ENCODE data around the gene SLC5A3. TPM values are rescaled to one million over a fixed set of nuclear protein-coding genes. Genes with fewer than 3 reads are reported as not detected.

The SLC5A3 gene
- total RNA-seq, 1 donor from 2014 or later, result 45.4 TPM

GRCh38 chr21:34091032-34091431, 17.7 kb downstream of the SLC5A3 start:
- Mint-ChIP-seq H3K27ac (no peak overlapping the region), H3K36me3 (ENCODE audit: low read depth) (peaks cover 40% of the 10 kb centered on the region), H3K9me3 (no peaks in the 10 kb centered on the region), H3K4me3 (no peak overlapping the region), H3K27me3 (ENCODE audit: insufficient read depth) (no peaks in the 10 kb centered on the region), H3K4me1 (ENCODE audit: low read depth) (peaks cover 38% of the 10 kb centered on the region)
- intact Hi-C loops (cut with micrococcal nuclease), result loop anchor here (5.0 kb wide), 1 partner anchor 36 kb away; no protein-coding TSS in a partner anchor
- no peak for DNase-seq (ENCODE audit: low spot score)

DNA sequence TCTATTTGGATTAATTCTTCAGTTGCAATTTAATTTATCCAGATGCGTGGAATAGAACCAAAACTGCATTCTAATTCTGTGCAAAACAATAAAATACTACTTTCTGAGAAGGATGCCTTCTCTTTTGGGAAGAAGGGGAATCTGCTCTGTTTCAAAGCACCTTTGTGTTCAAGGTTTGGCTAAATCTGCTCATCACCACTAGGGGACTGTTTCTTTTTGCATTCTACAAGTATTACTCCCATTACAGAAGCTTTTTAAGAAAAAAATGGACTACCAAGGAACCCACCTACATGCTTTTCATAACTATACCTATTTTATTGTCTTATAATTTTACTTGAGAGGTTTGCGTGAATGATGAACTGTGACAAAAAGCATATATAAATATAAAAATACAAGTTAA, 18.2 kb downstream of the SLC5A3 start:
- no peaks in the 10 kb centered on the region for H3K27me3 Mint-ChIP-seq (ENCODE audit: insufficient read depth)
- intact Hi-C loops (cut with micrococcal nuclease), result loop anchor here (5.0 kb wide), 1 partner anchor 36 kb away; no protein-coding TSS in a partner anchor
- H3K9me3 Mint-ChIP-seq, result no peaks in the 10 kb centered on the region

DNA sequence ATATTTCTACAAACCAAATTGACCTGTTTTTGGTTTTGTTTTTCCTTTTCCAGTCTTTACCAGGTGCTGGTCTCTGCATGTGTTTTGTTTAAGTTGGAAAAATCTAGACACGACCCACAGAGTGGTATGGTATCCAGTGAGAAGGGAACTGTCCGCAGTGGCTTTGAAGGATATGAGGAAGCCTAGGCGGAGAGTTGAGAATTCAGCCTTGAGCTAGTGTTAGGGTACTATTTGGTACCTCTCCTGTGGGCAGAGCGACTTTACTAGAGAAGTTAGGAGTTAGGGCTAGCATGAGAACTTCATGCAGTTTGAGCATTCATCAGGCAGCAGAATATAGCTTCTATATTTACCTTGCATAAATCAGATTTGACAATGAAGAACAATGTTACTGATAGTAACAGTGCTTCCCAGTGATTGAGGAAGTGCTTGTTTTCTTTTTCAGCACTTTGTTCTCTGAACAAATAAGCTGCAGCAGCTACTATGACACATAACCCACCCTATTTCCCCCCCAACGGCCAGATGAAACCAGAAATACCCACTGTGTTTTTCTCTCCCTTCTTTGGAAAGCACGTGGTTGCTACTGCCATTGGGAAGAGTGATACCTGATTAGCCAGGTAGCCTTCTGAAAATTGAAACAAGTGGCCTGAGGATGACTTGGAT, 19.0 kb downstream of the SLC5A3 start:
- peaks cover 50% of the 10 kb centered on the region for H3K36me3 Mint-ChIP-seq (ENCODE audit: low read depth)
- H3K4me1 Mint-ChIP-seq (ENCODE audit: low read depth), result peaks cover 46% of the 10 kb centered on the region
- intact Hi-C loops (cut with micrococcal nuclease), result loop anchor here (5.0 kb wide), 1 partner anchor 35 kb away; no protein-coding TSS in a partner anchor
- no peaks in the 10 kb centered on the region for H3K9me3 Mint-ChIP-seq
- no peaks in the 10 kb centered on the region for H3K27me3 Mint-ChIP-seq (ENCODE audit: insufficient read depth)
- DNase-seq (ENCODE audit: low spot score), result no peak
- H3K27ac Mint-ChIP-seq, result peak overlapping the region; percentile 43
- no peak overlapping the region for H3K4me3 Mint-ChIP-seq

More for the DNA sequence above, 18.2 kb downstream of the SLC5A3 start:
- no peak for DNase-seq (ENCODE audit: low spot score)
- Mint-ChIP-seq H3K36me3 (ENCODE audit: low read depth) (peaks cover 45% of the 10 kb centered on the region), H3K4me3 (no peak overlapping the region), H3K4me1 (ENCODE audit: low read depth) (peaks cover 39% of the 10 kb centered on the region), H3K27ac (no peak overlapping the region)

GRCh38 chr21:34093083-34093482, 19.7 kb downstream of the SLC5A3 start:
- intact Hi-C loops (cut with micrococcal nuclease), result loop anchor here (5.0 kb wide), 1 partner anchor 34 kb away; no protein-coding TSS in a partner anchor
- no peaks in the 10 kb centered on the region for H3K9me3 Mint-ChIP-seq
- peaks cover 55% of the 10 kb centered on the region for H3K36me3 Mint-ChIP-seq (ENCODE audit: low read depth)
- H3K27me3 Mint-ChIP-seq (ENCODE audit: insufficient read depth), result no peaks in the 10 kb centered on the region
- peaks cover 53% of the 10 kb centered on the region for H3K4me1 Mint-ChIP-seq (ENCODE audit: low read depth)
- no peak overlapping the region for H3K27ac Mint-ChIP-seq
- H3K4me3 Mint-ChIP-seq, result no peak overlapping the region
- DNase-seq (ENCODE audit: low spot score), result no peak

- Mint-ChIP-seq H3K27me3 (ENCODE audit: insufficient read depth) (no peaks in the 10 kb centered on the region), H3K27ac (no peak overlapping the region), H3K9me3 (no peaks in the 10 kb centered on the region), H3K4me1 (ENCODE audit: low read depth) (peaks cover 57% of the 10 kb centered on the region), H3K36me3 (ENCODE audit: low read depth) (peaks cover 67% of the 10 kb centered on the region), H3K4me3 (no peak overlapping the region)
- no peak for DNase-seq (ENCODE audit: low spot score)
- intact Hi-C loops (cut with micrococcal nuclease), result loop anchor here (5.0 kb wide), 1 partner anchor 32 kb away; no protein-coding TSS in a partner anchor
These were observed 21.6 kb downstream of the SLC5A3 start for GRCh38 chr21:34094949-34095348.

GRCh38 chr21:34097442-34097841, 24.1 kb downstream of the SLC5A3 start:
- Mint-ChIP-seq H3K36me3 (ENCODE audit: low read depth) (peaks cover 79% of the 10 kb centered on the region), H3K9me3 (no peaks in the 10 kb centered on the region), H3K27me3 (ENCODE audit: insufficient read depth) (no peaks in the 10 kb centered on the region), H3K4me1 (ENCODE audit: low read depth) (peaks cover 57% of the 10 kb centered on the region), H3K27ac (no peak overlapping the region), H3K4me3 (no peak overlapping the region)
- no peak for DNase-seq (ENCODE audit: low spot score)
- intact Hi-C loops (cut with micrococcal nuclease), result no loop called here

GRCh38 chr21:34100337-34100736, 27.0 kb downstream of the SLC5A3 start:
- Mint-ChIP-seq H3K27ac (no peak overlapping the region), H3K4me1 (ENCODE audit: low read depth) (peaks cover 67% of the 10 kb centered on the region), H3K4me3 (no peak overlapping the region), H3K9me3 (no peaks in the 10 kb centered on the region), H3K27me3 (ENCODE audit: insufficient read depth) (no peaks in the 10 kb centered on the region), H3K36me3 (ENCODE audit: low read depth) (peaks cover 81% of the 10 kb centered on the region)
- intact Hi-C loops (cut with micrococcal nuclease), result no loop called here
- DNase-seq (ENCODE audit: low spot score), result no peak

GRCh38 chr21:34100790-34101189, 27.4 kb downstream of the SLC5A3 start:
- H3K36me3 Mint-ChIP-seq (ENCODE audit: low read depth), result peaks cover 76% of the 10 kb centered on the region
- no peaks in the 10 kb centered on the region for H3K9me3 Mint-ChIP-seq
- intact Hi-C loops (cut with micrococcal nuclease), result no loop called here
- DNase-seq (ENCODE audit: low spot score), result no peak
- H3K27me3 Mint-ChIP-seq (ENCODE audit: insufficient read depth), result no peaks in the 10 kb centered on the region
- H3K4me1 Mint-ChIP-seq (ENCODE audit: low read depth), result peaks cover 71% of the 10 kb centered on the region
- H3K27ac Mint-ChIP-seq, result peak overlapping the region; percentile 18
- H3K4me3 Mint-ChIP-seq, result no peak overlapping the region

- peaks cover 71% of the 10 kb centered on the region for H3K4me1 Mint-ChIP-seq (ENCODE audit: low read depth)
- no peaks in the 10 kb centered on the region for H3K9me3 Mint-ChIP-seq
- intact Hi-C loops (cut with micrococcal nuclease), result no loop called here
- no peak overlapping the region for H3K4me3 Mint-ChIP-seq
- DNase-seq (ENCODE audit: low spot score), result no peak
- H3K27me3 Mint-ChIP-seq (ENCODE audit: insufficient read depth), result no peaks in the 10 kb centered on the region
- peaks cover 55% of the 10 kb centered on the region for H3K36me3 Mint-ChIP-seq (ENCODE audit: low read depth)
- no peak overlapping the region for H3K27ac Mint-ChIP-seq
These were observed 32.7 kb downstream of the SLC5A3 start for GRCh38 chr21:34105947-34106541.

DNA sequence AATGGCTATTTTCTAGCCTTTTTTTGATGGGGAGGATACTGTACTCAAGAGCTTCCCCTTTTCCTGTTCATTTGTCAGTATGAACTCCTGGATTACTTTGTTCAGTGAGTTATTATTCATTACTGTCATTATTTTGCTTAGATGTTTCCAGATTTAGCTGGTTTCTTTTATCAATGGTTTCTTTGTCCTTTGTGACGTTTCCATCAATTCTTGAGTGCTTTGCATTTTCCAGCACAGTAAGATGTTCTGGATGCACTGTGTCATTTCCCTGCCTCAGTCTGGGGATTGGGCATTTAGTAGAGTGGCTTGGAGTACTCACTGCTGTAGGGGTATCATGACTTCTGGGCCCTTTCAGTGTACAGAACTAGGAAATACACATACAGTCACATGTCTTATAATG, 34.2 kb downstream of the SLC5A3 start:
- no peak for DNase-seq (ENCODE audit: low spot score)
- H3K36me3 Mint-ChIP-seq (ENCODE audit: low read depth), result peaks cover 56% of the 10 kb centered on the region
- no peaks in the 10 kb centered on the region for H3K27me3 Mint-ChIP-seq (ENCODE audit: insufficient read depth)
- H3K4me1 Mint-ChIP-seq (ENCODE audit: low read depth), result peaks cover 74% of the 10 kb centered on the region
- no peak overlapping the region for H3K27ac Mint-ChIP-seq
- no peak overlapping the region for H3K4me3 Mint-ChIP-seq
- intact Hi-C loops (cut with micrococcal nuclease), result no loop called here
- no peaks in the 10 kb centered on the region for H3K9me3 Mint-ChIP-seq

GRCh38 chr21:34109075-34109474, 35.7 kb downstream of the SLC5A3 start:
- no peak for DNase-seq (ENCODE audit: low spot score)
- intact Hi-C loops (cut with micrococcal nuclease), result no loop called here
- Mint-ChIP-seq H3K4me3 (no peak overlapping the region), H3K9me3 (no peaks in the 10 kb centered on the region), H3K27me3 (ENCODE audit: insufficient read depth) (no peaks in the 10 kb centered on the region), H3K36me3 (ENCODE audit: low read depth) (peaks cover 56% of the 10 kb centered on the region), H3K4me1 (ENCODE audit: low read depth) (peaks cover 75% of the 10 kb centered on the region), H3K27ac (no peak overlapping the region)

- Mint-ChIP-seq H3K27ac (no peak overlapping the region), H3K4me3 (no peak overlapping the region), H3K36me3 (ENCODE audit: low read depth) (peaks cover 56% of the 10 kb centered on the region), H3K9me3 (no peaks in the 10 kb centered on the region), H3K4me1 (ENCODE audit: low read depth) (peaks cover 65% of the 10 kb centered on the region), H3K27me3 (ENCODE audit: insufficient read depth) (no peaks in the 10 kb centered on the region)
- intact Hi-C loops (cut with micrococcal nuclease), result no loop called here
- DNase-seq (ENCODE audit: low spot score), result no peak
These were observed 37.3 kb downstream of the SLC5A3 start for GRCh38 chr21:34110594-34111202.

Data from activated T-helper 1 cell treated with anti-CD3 and anti-CD28 coated beads, Interleukin-12 subunit alpha, Interleukin-12 subunit beta, Interleukin-2, Interleukin-4 antibody, amounts not matched to agents 30 ng/mL and 10 ng/mL and 1 ng/mL, durations not matched to agents 14 hours and 24 hours and 36 hours (primary cell).